Parathyroid adenoma (tissue), 2 donors: ENCODE results near the gene VWA5B1.
"Not testable (repeated sequence)": the region's sequence is repeated elsewhere in the genome, so short reads cannot be mapped to it uniquely, and the experiment has no call there.

ENCODE experiments used
- H2AFZ ChIP-seq: fragments of 300-600 bp; sonication (generic); one replicate; pipeline ENCODE4 v1.7.0; 2017; ENCODE audit warnings: antibody characterized with exemption, mild to moderate bottlenecking
- H3K27ac ChIP-seq: fragments of 300-600 bp; sonication (generic); one replicate; pipeline ENCODE4 v1.7.0; 2017
- H3K27me3 ChIP-seq: fragments of 300-600 bp; sonication (generic); one replicate; pipeline ENCODE4 v1.7.0; 2017; ENCODE audit warnings: low read length; ENCODE audit not compliant: control insufficient read depth, insufficient read depth
- H3K36me3 ChIP-seq: fragments of 300-600 bp; sonication (generic); one replicate; pipeline ENCODE4 v1.7.0; 2017; ENCODE audit warnings: low read length; ENCODE audit not compliant: control insufficient read depth, insufficient read depth
- H3K4me1 ChIP-seq: fragments of 300-600 bp; sonication (generic); one replicate; pipeline ENCODE4 v1.7.0; 2017; ENCODE audit warnings: control low read depth
- H3K4me2 ChIP-seq: fragments of 300-600 bp; sonication (generic); one replicate; pipeline ENCODE4 v1.7.0; 2017; ENCODE audit warnings: low read length
- H3K4me3 ChIP-seq: fragments of 300-600 bp; sonication (generic); one replicate; pipeline ENCODE4 v1.7.0; 2017; ENCODE audit warnings: low read depth, low read length
- H3K79me2 ChIP-seq: fragments of 300-600 bp; sonication (generic); one replicate; pipeline ENCODE4 v1.7.0; 2017; ENCODE audit warnings: control low read depth
- H3K9ac ChIP-seq: fragments of 300-600 bp; sonication (generic); one replicate; pipeline ENCODE4 v1.7.0; 2017; ENCODE audit warnings: mild to moderate bottlenecking
- H3K9me3 ChIP-seq: fragments of 300-600 bp; sonication (generic); one replicate; pipeline ENCODE4 v1.7.0; 2017; ENCODE audit warnings: low read length; ENCODE audit not compliant: control insufficient read depth
- CTCF ChIP-seq: fragments of 300-600 bp; sonication (generic); IDR thresholded peaks from one replicate; pipeline ENCODE4 v1.7.0; 2017; ENCODE audit warnings: antibody characterized with exemption, mild to moderate bottlenecking
- donor health status: primary hyperparathyroidism.

VWA5B1 gene

GRCh38 chr1:20271498-20272400, 18.9 kb upstream of the VWA5B1 start:
- peak overlapping the region; percentile 46 for H2AFZ ChIP-seq
- H3K4me2 ChIP-seq, result no peak overlapping the region
- no peaks in the 10 kb centered on the region for H3K9me3 ChIP-seq
- no peaks in the 10 kb centered on the region for H3K36me3 ChIP-seq
- H3K4me3 ChIP-seq, result no peak overlapping the region
- H3K9ac ChIP-seq, result no peak overlapping the region
- TF ChIP-seq CTCF, result no peak
- no peaks in the 10 kb centered on the region for H3K27me3 ChIP-seq
- no peak overlapping the region for H3K27ac ChIP-seq
- H3K79me2 ChIP-seq, result no peaks in the 10 kb centered on the region
- H3K4me1 ChIP-seq, result peaks cover 11% of the 10 kb centered on the region

- not testable (repeated sequence) for H3K4me2 ChIP-seq, H3K36me3 ChIP-seq, H3K4me3 ChIP-seq, H3K27me3 ChIP-seq, H3K9ac ChIP-seq, H3K27ac ChIP-seq, H3K9me3 ChIP-seq, H2AFZ ChIP-seq, H3K79me2 ChIP-seq
- H3K4me1 ChIP-seq, result peaks cover 16% of the 10 kb centered on the region
These were observed 17.0 kb upstream of the VWA5B1 start for GRCh38 chr1:20273716-20274115.

GRCh38 chr1:20275319-20275925, 15.3 kb upstream of the VWA5B1 start:
- Histone ChIP-seq H3K27ac (no peak overlapping the region), H2AFZ (no peak overlapping the region), H3K4me3 (no peak overlapping the region), H3K36me3 (no peaks in the 10 kb centered on the region), H3K79me2 (no peaks in the 10 kb centered on the region), H3K4me2 (no peak overlapping the region), H3K4me1 (peaks cover 21% of the 10 kb centered on the region), H3K9ac (no peak overlapping the region), H3K27me3 (no peaks in the 10 kb centered on the region), H3K9me3 (no peaks in the 10 kb centered on the region)
- no peak for TF ChIP-seq CTCF

- no peak overlapping the region for H3K4me3 ChIP-seq
These were observed 14.1 kb upstream of the VWA5B1 start for GRCh38 chr1:20276485-20277159.

More at GRCh38 chr1:20276485-20277159, 14.1 kb upstream of the VWA5B1 start:
- H3K27me3 ChIP-seq, result no peaks in the 10 kb centered on the region
- H3K4me2 ChIP-seq, result peak overlapping the region; percentile 50
- H3K9me3 ChIP-seq, result no peaks in the 10 kb centered on the region
- TF ChIP-seq CTCF, result no peak
- no peak overlapping the region for H3K9ac ChIP-seq
- no peak overlapping the region for H2AFZ ChIP-seq
- peak overlapping the region; percentile 75 for H3K27ac ChIP-seq
- H3K79me2 ChIP-seq, result no peaks in the 10 kb centered on the region
- H3K4me1 ChIP-seq, result peaks cover 21% of the 10 kb centered on the region
- no peaks in the 10 kb centered on the region for H3K36me3 ChIP-seq
